Fibroblast of pulmonary artery (primary cell): ENCODE measurements around the gene TAF7.

ENCODE experiments used
- DNase-seq: peaks from one replicate; pipeline ENCODE4 v3.0.0-alpha.2; 2010; ENCODE audit warnings: low read depth
- H3K4me3 ChIP-seq: replicated peaks from 2 replicates; pipeline ENCODE4 v1.5.1; 2011; ENCODE audit warnings: low read depth, mild to moderate bottlenecking, control low read depth, low read length, moderate library complexity
- TF ChIP-seq, protein P1 (sequence below): IDR thresholded peaks from 2 replicates; pipeline ENCODE4 v1.5.1; 2011; ENCODE audit warnings: mild to moderate bottlenecking, control low read depth, low read length, inconsistent platforms; ENCODE audit errors: missing control alignments

TAF7 gene

DNA sequence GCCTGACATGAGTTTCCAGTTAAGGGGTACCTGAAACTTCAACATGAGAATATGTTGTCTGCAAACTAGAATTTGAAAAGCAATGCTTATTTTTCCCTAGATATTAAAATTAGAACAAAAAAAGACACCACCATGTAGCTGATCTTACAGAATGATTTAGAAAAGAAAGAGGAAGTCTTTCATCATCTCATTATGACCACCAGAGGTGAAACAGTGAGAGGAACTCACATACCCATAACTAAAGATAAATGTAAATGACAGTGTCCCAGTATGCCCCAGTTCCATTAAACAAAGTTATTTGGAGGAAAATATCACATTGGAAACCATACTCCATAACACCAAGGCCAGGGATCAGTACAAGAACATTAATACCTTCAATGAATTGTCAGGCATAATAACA lies 6.9 kb downstream of the TAF7 start:
- no peak overlapping the region for H3K4me3 ChIP-seq
- no peak for DNase-seq
- TF ChIP-seq, protein P1, sequence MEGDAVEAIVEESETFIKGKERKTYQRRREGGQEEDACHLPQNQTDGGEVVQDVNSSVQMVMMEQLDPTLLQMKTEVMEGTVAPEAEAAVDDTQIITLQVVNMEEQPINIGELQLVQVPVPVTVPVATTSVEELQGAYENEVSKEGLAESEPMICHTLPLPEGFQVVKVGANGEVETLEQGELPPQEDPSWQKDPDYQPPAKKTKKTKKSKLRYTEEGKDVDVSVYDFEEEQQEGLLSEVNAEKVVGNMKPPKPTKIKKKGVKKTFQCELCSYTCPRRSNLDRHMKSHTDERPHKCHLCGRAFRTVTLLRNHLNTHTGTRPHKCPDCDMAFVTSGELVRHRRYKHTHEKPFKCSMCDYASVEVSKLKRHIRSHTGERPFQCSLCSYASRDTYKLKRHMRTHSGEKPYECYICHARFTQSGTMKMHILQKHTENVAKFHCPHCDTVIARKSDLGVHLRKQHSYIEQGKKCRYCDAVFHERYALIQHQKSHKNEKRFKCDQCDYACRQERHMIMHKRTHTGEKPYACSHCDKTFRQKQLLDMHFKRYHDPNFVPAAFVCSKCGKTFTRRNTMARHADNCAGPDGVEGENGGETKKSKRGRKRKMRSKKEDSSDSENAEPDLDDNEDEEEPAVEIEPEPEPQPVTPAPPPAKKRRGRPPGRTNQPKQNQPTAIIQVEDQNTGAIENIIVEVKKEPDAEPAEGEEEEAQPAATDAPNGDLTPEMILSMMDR = no peak

DNA sequence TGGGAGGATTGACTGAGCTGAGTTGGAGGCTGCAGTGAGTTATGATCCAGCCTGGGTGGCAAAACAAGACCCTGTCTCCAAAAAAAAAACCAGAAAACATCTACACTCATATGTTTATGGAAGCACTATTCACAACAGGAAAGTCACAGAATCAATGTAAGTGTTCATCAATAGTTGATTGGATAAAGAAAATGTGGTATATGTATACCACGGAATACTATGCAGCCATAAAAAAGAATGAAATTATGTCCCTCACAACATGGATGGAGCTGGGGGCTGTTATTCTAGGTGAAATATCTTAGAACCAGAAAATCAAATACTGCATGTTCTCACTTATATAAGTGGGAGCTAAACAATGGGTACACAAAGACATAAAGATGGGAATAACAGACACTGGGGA lies 14.0 kb downstream of the TAF7 start:
- no peak overlapping the region for H3K4me3 ChIP-seq
- TF ChIP-seq, protein P1 = no peak
- DNase-seq = no peak

DNA sequence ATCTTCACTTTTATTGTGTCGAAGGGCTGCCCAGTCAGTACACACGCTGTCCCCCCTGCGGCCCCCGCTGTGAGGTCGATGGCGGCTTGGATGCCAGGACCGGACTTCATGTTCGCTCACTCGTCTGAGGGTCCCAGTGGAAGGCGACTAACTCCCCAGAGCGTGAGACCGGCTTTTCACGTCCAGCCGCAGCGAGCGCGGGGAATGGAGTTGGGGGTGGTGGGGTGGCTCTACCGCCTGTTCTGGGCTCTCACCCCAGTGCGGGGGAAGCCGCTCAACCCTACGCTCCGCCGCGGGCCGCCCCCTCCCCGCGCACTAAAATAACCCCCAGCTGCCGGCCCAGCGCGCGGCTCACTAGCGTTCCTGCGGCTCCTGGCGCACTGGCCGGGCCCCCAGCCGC lies 16.8 kb downstream of the TAF7 start, which contains the start of gene SLC25A2:
Gene SLC25A2, minus strand, starts transcription at position 294 of the 400 bp plus-strand sequence. Its CDS starts 184 bp downstream, at position 110.
- H3K4me3 ChIP-seq = no peak within 1 kb of the TSS
- no peak for DNase-seq
- TF ChIP-seq, protein P1 = no peak

DNA sequence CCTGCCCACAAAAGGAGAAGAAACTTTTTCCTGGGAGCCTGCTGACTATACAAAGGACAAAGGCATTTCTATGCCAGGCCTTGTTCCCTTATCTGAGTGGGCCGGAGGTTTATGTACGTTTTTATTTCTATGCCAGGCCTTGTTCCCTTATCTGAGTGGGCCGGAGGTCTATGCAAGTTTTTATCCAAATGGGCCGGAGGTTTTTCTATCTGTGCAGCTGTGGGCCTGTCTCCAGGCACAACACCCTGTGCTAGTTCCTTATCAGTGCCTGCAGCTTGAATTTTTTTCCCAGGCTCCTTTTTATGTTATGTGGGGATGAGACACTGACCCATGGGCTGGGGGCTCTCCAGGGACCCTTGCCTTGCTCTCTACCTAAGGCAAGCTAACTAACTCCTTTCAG lies 22.2 kb downstream of the TAF7 start:
- TF ChIP-seq, protein P1 = no peak
- H3K4me3 ChIP-seq = no peak overlapping the region
- DNase-seq = peak; percentile 12

DNA sequence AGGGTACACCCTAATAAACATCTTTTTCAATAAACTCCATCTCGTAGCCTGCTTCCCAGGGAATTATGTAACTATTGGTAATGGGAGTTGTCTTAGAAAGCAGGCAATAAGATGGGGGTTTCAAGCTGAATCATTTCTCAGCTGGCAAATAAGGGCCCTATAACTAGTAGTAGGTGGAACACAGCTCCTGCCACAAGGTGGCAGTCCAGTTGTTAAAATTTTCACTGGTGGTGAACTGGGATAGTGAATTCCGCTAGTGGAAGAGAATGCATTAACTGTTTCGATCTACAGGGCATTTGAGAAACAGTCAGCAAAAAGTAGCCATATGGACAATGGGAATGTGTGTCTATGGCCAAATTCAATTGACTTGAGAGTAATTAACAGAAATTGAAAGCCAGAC lies 47.7 kb downstream of the TAF7 start:
- no peak for DNase-seq
- no peak overlapping the region for H3K4me3 ChIP-seq
- TF ChIP-seq, protein P1 = no peak

DNA sequence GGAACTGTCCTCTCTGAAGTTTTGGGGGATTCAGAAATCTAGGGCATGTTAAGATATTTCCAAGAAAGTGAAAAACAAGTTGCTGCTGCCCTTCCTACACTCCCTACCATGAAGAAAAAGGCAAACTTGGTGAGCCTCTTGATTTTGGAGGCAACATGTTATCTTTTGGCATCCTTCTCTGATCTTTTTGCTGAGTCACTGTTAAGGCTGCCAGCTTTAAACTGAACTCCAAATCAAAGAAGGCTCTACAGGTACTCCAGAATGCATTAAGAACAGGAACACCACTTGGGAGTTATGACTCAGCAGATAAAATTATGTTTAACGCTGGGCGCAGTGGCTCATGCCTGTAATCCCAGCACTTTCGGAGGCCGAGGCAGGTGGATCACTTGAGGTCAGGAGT lies 51.4 kb downstream of the TAF7 start:
- DNase-seq = no peak
- TF ChIP-seq, protein P1 = no peak
- no peak overlapping the region for H3K4me3 ChIP-seq
